Activated T-helper 1 cell treated with anti-CD3 and anti-CD28 coated beads, Interleukin-2, amount 50 U/mL, for 16 hours (primary cell): Measurements from ENCODE around the gene NMRAL1.

ENCODE experiments used
- DNase-seq, 2 donors: peaks; one replicate each; pipeline ENCODE4 v3.0.0-alpha.2; 2020; ENCODE audit warnings: low read depth in 1 of 2, low spot score in 1 of 2

Gene NMRAL1

GRCh38 chr16:4505356-4506147, 31.1 kb upstream of the NMRAL1 start:
- DNase-seq: peak; percentile 49 to 53

GRCh38 chr16:4501071-4501478, 26.6 kb upstream of the NMRAL1 start:
- DNase-seq: no peak

- no peak for DNase-seq
Observed at GRCh38 chr16:4500272-4500671, 25.8 kb upstream of the NMRAL1 start.

- DNase-seq: no peak
Observed at GRCh38 chr16:4499196-4499555, 24.8 kb upstream of the NMRAL1 start.

- no peak for DNase-seq
Observed at GRCh38 chr16:4498546-4499195, 24.2 kb upstream of the NMRAL1 start.

- no peak for DNase-seq
Observed at GRCh38 chr16:4496305-4496704, 21.9 kb upstream of the NMRAL1 start.

- DNase-seq: no peak
Observed at GRCh38 chr16:4495766-4496165, 21.3 kb upstream of the NMRAL1 start.

GRCh38 chr16:4494746-4495490, 20.5 kb upstream of the NMRAL1 start:
- DNase-seq: no peak

- DNase-seq: no peak
Observed at GRCh38 chr16:4491898-4492297, 17.5 kb upstream of the NMRAL1 start.

GRCh38 chr16:4489030-4489429, 14.6 kb upstream of the NMRAL1 start:
- DNase-seq: no peak

GRCh38 chr16:4488499-4488967, 14.1 kb upstream of the NMRAL1 start:
- no peak for DNase-seq

- DNase-seq: no peak
Observed at GRCh38 chr16:4487955-4488498, 13.6 kb upstream of the NMRAL1 start.

- no peak for DNase-seq
Observed at GRCh38 chr16:4486126-4486893, 11.9 kb upstream of the NMRAL1 start.

GRCh38 chr16:4481963-4482362, 7.5 kb upstream of the NMRAL1 start:
- DNase-seq: no peak

- no peak for DNase-seq
Observed at GRCh38 chr16:4481526-4481925, 7.1 kb upstream of the NMRAL1 start.

GRCh38 chr16:4477966-4478365, 3.5 kb upstream of the NMRAL1 start:
- DNase-seq: no peak

- peak; percentile 88 to 92 for DNase-seq
Observed at GRCh38 chr16:4475880-4476788, 1.7 kb upstream of the NMRAL1 start, which contains the start of gene HMOX2. Gene HMOX2, plus strand, starts transcription at chr16:4476398. Its CDS starts 29,127 bp downstream, at chr16:4505525.

- DNase-seq: no peak
Observed at GRCh38 chr16:4472880-4473279, 1.5 kb downstream of the NMRAL1 start.

- DNase-seq: no peak
Observed at GRCh38 chr16:4471869-4472268, 2.6 kb downstream of the NMRAL1 start.

GRCh38 chr16:4468972-4469371, 5.5 kb downstream of the NMRAL1 start:
- DNase-seq: no peak
